ENCODE measurements around the gene SKAP1. TPM values are rescaled to one million over a fixed set of nuclear protein-coding genes. Genes with fewer than 3 reads are reported as not detected.

SKAP1 gene
- total and polyA plus RNA-seq, 2 experiments from 2014 or later: 0.27 TPM; not detected in 1

- TF ChIP-seq ZNF462 (CRISPR knock-in tag; IDR thresholded peaks at IDR 0.05): no peak
These were observed 251.7 kb downstream of the SKAP1 start (continued) for GRCh38 chr17:48178317-48178716.

GRCh38 chr17:48177816-48178215 is 252.2 kb downstream of the SKAP1 start:
- Histone ChIP-seq H3K36me3 (ENCODE audit: insufficient read depth) (no peaks in the 10 kb centered on the region), H3K79me2 (replicated peaks; ENCODE audit: insufficient read depth) (no peaks in the 10 kb centered on the region), H4K20me1 (replicated peaks; ENCODE audit: insufficient read depth) (no peaks in the 10 kb centered on the region), H2AFZ (no peak overlapping the region), H3F3A (replicated peaks; ENCODE audit: low read depth) (no peaks in the 10 kb centered on the region), H3K4me2 (no peak overlapping the region), H3K27me3 (ENCODE audit: insufficient read depth) (no peaks in the 10 kb centered on the region), H3K4me3 (no peak overlapping the region), H3K9me2 (ENCODE audit: insufficient read depth) (peaks cover 8% of the 10 kb centered on the region; the same call in 1 of the 2 replicates), H3K4me1 (ENCODE audit: insufficient read depth) (peaks cover 17% of the 10 kb centered on the region), H3K27ac (ENCODE audit: low read depth) (no peak overlapping the region)
- Mint-ChIP-seq H3K27me3 (ENCODE audit: insufficient read depth, low read depth, poor library complexity) (no peaks in the 10 kb centered on the region), H3K9me3 (no peaks in the 10 kb centered on the region), H3K4me3 (no peak overlapping the region), H3K36me3 (ENCODE audit: low read depth) (no peaks in the 10 kb centered on the region), H3K4me1 (peaks cover 16% of the 10 kb centered on the region), H3K27ac (no peak overlapping the region)
- ATAC-seq: no peak
- no peak for DNase-seq (ENCODE audit: low spot score)
- TF ChIP-seq ZNF114 (CRISPR knock-in tag; IDR thresholded peaks at IDR 0.05) (no peak), NANOG (IDR thresholded peaks at IDR 0.05; ENCODE audit: borderline replicate concordance) (no peak), EZH2 (IDR thresholded peaks at IDR 0.05; ENCODE audit: low read depth, unreplicated experiment) (no peak), EZH2phosphoT487 (IDR thresholded peaks at IDR 0.05; ENCODE audit: unreplicated experiment) (no peak), ZNF462 (CRISPR knock-in tag; IDR thresholded peaks at IDR 0.05) (no peak), CTCF (conservative IDR thresholded peaks at IDR 0.05; ENCODE audit: low read depth in 2 of 2) (no peak), JUNB (IDR thresholded peaks at IDR 0.05; ENCODE audit: unreplicated experiment) (no peak), CREB1 (CRISPR knock-in tag; IDR thresholded peaks at IDR 0.05; ENCODE audit: low read depth) (no peak)

Measured in GM23338 (cell line).